Measurements from ENCODE around the gene INSM1.

Gene INSM1

DNA sequence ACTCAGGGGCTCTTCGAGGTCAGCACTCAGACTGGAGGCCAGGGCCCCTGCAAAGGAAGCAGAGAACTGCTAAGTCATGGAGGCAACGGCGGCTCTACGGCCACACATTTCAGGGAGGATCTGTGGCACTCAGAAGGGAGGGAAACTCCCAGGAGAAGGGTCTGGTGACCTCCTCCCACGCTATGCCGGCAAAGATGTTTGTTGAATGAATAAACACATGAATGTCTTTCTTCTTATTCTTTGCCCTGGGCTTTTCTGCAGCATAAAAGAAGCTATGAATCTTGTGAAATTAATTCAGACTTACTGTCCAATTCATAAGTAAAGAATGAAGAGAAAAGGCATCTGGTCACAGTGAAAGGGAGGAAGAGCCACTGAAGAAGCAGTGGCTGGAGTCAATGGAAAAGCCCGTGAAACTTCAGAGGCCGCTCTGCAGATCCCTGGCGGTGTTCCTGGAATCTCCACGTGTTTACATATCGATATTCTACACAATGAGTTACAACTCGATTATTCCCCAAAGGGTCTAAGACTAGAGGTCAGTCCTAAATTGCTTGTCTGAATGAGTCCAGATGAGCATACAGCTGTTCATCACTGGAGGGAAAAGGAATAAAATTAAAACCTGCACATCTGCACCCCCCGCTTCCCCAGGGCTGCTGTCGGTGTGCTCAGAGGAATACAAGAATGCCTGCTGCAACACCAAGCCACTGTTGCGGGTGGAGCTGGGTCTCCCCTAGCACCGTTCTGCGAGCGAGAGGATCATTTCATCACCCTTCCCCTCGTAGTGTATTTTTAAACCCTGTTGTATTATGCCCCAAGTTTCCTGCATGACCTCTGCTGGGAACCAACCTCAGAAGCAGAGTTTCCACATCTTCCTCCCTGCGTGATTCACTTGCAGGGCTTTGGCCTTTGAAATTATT, 25.6 kb downstream of the INSM1 start:
- peak; percentile 5 for DNase-seq (ENCODE audit: low read depth)

DNA sequence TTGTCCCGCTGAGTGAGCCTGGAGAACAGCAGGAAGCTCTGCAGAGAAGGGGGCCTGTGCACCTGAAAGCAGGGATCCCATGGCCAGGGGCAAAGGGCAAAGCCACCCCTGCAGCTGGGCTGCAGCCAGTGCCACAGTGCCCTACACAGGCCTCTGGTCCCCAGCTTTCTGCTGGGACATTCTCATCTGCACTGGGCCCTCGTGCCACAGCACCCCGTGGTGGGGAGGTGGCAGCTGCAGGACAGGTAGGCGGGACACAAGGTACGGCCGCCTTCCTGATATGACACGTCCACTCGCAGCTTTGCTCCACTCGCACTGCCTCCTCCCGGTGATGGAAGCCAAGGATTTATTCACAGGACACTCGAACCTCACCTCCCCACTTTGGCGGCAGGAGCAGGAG, 27.2 kb downstream of the INSM1 start:
- DNase-seq (ENCODE audit: low read depth) = no peak

DNA sequence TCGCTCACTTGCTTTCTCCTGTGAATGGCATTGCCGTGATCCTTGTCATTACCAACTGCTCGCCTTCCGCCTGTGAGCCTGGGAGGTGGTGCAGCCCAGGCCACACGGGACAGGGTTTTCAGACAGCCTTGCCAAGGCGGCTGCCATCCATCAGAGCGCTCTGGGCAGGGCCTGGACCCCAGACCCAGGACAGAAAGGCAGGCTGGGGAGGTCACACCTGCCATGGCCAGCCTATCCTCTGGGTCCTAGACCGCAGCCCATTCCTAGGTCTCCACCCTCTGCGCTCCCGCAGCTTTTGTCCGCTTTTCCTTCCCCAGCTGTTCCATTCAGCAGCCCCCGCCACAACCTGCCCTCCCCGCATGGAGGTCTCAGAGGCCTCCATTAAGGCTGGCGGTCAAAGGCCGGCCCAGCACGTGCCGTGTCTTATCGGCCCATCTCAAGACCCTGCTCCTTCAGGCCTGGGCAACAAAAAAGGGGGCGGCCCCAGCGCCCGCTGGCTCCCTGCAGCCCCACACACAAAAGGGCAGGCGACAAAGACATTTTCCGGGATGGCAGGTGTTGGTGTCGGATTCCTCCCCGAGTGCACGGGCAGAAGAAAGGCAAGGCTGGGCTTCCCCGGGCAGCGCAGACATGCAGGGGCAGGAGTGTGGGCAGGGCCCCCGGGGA, 28.1 kb downstream of the INSM1 start:
- DNase-seq (ENCODE audit: low read depth) = no peak

DNA sequence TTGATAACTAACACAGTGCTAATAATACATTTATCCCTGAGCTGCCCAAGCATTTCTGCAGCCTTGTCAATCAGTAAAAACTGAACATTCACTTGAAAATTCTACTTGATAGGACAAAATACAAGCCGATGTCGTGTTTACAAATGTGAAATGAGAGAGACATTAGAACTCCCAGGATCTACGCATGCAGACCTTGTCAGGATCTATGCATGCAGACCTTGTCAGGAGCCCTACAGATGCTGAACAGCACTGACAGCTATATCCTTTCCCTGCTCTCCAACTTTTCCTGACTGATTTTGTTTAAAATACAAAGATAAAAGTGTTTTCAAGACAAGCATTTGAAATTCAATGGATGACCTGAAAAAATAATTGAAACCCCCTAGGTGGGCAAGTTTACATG, 28.9 kb downstream of the INSM1 start:
- no peak for DNase-seq (ENCODE audit: low read depth)

DNA sequence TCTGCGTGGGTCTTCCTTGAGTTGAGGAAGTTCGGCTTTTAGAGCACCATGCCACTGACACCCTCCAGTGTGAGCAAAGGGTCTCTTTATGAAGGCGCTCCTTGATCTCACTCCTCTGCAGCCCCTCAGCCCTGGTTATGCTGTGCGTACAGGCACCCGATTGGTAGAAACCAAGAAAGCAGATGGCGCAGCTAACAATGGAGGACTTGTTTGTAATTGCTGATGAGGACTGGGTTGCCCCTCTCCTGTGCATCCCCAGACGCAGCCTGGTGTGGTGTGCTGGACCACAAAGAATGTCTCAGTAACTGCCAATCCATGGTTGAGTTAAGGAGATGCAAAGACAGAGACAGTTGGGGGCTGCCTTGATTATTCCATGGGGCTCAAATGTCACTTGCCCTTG, 30.2 kb downstream of the INSM1 start:
- DNase-seq (ENCODE audit: low read depth) = no peak

DNA sequence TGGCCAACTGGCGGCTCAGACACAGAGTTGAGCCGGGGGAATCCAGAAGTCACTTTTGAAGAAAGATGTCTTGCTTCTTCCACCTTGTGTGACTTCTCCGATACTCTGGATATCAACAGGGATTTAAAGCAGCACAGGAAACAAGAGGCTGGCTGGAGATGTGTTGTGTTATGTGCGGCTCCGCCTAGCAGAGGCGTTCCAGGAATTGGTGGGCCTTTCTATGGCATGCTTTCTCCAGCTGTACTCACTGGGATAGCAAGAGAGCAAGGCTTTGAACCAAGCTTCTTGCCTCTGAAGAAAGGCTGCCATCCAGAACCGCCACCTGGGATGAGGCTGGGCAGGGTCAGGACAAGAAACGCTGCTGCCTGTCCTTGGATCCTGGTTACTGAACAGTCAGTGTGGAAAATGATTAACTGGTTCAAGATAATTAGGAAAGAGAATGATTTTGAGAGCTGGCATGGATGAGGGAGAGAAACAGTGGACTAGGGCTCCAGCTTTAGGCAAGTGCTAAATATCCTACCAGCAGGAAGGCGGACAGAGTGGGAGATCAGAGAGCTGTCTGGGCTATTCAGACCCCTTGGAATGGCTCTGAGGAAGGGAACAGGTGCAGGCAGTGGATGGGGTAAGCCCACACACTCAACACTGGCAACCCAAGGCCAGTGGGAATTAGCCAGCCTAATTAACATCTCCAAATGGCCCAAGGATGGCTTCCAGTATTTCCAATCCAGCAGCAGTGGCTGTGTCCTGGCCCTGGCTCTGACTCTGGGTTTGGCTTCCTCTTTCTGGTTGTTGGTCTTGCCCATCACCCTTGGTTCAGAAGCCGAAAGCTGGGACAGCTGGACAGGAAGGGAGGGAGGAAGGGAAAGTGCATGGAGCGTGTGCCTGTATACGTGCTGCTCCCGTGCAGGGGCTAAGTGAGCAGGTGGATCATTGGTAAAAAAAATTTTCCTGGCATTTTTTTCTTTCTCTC, 31.9 kb downstream of the INSM1 start:
- no peak for DNase-seq (ENCODE audit: low read depth)

DNA sequence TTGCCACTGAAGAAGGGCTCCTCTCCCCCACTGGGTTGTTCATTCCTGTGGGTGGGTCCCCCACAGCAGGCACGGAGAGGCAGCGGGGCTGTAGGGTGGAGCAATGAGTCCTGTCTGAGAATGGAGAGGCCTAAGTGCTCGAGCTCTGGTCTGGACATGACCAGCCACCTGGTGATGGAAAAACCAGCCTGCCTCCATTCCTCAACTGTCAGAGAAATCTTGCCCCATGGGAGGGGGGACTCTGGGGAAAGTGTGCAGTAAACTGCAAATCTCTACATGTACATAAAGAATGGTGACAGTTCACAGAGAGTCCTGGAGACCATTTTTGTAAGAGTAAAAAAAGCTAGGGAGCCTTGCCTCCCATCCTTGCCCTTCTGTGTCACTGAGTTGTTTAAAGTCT, 34.1 kb downstream of the INSM1 start:
- DNase-seq (ENCODE audit: low read depth) = no peak

DNA sequence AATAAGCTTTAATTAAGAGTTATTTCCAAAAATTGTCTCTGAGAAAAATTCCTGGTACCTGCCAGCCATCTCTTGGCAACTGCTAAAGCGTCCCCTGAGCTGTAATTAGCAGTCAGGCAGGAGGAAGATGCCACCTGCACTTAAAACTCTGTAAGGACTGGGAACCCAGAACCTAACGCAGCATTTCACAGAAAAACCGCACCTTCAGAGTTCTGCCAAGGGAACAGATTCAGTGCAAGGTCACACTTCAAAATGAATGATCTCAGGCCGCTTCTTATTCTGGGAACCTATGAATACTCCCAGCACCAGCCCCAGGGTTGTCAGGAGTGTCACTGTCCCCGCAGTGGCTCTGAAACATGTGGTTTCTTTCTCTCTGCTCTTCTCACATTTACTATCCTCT, 36.7 kb downstream of the INSM1 start:
- DNase-seq (ENCODE audit: low read depth) = no peak

DNA sequence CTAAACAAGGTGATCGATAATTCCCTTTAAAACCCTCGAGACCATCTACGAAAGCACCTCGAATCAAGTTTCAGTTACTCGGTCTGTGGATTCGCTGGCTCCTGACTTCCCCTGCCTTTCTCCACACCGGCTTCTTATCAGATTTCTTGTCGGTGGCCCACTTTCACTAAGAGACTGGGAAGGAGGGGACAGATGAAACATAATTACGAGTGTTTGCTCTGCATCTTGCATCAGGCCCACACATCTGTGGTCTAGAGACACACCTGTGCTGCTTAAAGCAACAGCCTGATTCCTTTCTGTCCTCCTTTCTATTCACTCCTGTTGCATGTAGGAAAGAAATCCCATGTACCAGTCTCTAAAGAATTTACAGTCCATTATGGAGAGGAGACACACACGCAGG, 37.7 kb downstream of the INSM1 start:
- DNase-seq (ENCODE audit: low read depth) = no peak

DNA sequence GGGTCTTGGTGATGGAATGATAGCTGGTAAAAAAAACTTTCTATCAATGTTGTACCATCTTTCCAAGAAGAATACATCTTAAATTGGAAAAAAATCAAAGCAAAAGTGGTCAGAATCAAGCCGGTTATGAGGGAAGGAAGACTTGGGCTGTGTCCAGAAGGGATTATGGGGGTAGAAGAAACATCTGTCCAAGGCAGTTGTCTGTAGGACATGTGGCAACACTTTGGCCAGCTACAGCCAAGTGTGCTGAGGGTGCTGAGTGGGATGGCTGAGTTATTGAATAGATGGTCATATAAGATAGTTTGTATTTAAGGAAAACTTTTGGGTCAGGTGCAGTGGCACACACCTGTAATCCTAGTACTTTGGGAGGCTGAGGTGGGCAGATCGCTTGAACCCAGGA, 38.4 kb downstream of the INSM1 start:
- DNase-seq (ENCODE audit: low read depth) = no peak

DNA sequence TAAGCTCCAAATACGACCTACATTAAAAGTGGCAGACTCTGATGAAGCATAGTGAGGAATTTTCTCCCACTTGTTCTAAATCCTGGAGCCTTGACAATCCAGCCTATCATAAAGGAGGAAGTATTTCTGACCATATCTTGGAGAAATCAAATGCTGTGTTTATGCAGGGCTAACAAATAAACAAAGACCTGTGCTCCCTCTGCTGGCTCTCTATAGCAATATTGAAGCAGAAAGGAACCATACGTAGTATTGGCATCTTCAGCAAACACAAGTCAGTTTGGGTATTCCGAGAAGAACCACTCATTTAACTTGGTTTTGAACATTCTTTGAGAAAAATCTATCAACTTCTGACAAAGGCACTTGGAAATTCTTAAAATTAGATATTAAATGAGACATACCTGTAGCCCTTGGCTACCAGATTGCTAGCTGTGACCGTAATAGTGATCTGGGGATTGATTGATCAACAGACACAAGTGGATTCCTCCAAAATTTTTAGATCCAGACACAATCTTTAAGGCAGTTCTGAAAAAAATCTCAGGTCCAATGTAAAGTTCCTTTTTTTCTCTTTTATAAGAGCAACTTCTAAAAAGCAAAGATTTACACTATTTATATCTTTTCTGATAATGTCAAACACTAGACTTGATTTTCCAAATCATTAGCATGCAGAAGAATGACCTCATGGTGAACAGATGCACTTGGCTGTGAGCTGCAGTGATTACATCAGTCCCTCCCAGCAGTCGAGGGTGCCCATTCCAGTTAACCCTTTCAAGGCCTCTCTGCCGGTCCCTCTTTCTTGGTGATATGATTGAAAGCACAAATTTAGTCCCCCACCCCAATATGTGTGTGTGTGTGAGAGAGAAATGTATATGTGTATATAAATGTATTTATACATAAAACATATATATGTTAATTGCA, 40.2 kb downstream of the INSM1 start:
- no peak for DNase-seq (ENCODE audit: low read depth)

DNA sequence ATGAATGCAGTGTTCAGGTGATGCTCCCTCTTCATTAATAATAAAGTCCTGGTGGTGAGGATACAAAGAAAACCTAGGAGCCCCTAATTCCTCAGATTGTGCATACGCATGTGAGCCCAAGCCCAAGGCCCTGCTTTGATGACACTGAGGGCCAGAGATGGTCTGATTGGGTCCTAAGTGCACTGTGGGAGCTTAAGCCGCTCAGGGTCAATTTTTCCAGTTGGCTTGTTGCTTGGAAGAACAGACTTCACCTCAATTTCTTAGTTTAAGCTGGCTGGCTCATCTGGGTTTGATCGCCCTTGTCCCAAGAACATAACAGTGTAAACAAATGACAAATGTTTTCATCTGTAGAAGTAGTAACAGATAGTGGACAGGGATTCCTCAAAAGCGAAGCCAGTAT, 41.4 kb downstream of the INSM1 start:
- no peak for DNase-seq (ENCODE audit: low read depth)

DNA sequence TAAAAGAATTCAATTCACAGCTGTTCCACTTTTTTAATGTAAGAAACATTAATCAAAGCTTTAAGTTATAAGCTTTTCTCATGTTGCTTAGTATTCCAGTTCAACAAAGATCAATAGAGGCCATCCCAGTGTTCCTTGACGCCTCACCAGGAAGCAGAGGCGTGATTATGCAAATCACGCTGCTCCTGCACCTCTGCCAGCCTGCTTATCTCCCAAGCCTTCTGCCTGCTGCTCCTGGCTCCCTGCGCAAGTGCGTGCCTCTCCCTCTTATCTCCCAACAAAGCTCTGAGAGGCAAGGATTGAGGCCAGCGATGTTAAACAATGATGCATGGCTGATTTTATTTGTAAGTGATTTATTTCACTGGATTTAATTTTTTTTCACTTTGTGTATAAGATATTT, 42.8 kb downstream of the INSM1 start:
- no peak for DNase-seq (ENCODE audit: low read depth)

DNA sequence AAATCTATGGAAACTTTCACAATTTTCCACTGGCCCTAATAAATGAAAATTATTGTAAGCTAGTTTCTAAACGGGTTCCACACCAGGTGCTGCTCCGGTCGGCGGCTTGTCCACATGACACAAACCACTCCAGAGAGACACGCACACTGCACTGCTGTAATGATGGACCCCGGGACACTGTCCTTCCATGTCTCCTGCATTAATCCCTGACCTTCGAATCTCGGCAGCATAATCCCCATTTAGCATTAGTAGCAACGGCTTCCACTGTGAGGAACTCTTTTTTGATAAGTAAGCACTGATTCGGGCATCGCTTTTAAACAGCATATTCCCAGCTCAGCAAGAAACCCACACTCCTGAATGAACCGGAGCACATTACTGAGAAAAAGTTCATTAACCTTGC, 43.5 kb downstream of the INSM1 start:
- no peak for DNase-seq (ENCODE audit: low read depth)

DNA sequence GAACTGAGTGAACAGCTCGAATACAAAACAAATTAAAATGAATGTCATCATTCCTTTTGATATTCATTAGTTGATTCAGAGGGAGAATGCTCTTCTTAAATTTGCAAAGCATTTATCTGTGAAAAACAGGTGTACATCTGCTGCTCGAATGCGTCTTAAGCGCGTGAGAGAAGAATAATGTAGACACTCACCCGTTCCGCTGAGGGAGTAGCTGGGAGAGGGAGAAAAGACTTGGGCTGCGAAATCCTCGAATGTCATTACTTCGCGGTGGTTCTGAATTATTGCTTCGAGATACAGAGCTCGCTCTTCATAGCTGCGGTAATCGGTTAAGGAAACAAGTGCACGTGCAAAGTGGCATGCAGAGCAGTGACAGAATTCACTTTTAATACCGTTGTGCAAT, 43.9 kb downstream of the INSM1 start:
- no peak for DNase-seq (ENCODE audit: low read depth)

DNA sequence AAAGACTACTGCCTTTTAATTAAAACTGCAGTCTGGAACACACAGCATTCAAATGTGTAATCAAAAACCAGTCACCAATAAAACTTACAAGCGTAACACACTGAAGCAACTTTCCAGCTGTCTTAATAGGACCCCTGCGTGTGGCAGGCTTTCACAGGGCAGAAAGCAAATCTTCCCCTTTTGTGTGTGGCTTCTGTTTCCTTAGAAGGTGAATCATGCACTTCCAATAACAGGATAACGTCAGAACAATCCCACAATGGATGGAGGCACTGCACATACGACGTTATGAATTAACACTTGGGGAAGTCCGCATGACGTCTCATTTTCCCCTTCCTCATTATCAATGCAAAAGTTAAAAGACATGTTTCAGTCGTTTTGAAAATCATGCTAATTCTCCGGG, 44.8 kb downstream of the INSM1 start:
- DNase-seq (ENCODE audit: low read depth) = no peak

DNA sequence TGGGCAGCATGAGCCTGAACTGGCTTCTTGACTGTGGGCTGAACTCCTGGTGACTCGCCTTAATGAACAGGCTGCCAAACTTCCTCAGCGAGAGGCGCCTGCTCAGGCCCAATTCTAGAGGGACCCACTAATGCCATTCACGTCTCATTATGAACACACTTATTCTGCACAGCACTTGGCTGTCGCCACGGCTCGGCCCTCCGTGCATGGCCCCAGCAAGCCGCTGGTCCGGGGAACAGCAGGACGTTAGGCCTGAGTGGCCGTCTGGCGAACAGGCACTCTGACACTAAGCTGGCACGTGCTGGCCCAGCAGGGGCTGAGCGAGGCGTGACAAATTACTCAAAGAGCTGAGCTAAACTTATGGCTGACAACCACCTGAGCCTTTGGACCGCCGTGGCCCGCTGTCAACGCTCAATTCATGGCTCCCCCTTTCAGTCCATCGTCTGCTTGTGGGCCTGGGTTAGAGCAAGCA, 45.9 kb downstream of the INSM1 start:
- no peak for DNase-seq (ENCODE audit: low read depth)

DNA sequence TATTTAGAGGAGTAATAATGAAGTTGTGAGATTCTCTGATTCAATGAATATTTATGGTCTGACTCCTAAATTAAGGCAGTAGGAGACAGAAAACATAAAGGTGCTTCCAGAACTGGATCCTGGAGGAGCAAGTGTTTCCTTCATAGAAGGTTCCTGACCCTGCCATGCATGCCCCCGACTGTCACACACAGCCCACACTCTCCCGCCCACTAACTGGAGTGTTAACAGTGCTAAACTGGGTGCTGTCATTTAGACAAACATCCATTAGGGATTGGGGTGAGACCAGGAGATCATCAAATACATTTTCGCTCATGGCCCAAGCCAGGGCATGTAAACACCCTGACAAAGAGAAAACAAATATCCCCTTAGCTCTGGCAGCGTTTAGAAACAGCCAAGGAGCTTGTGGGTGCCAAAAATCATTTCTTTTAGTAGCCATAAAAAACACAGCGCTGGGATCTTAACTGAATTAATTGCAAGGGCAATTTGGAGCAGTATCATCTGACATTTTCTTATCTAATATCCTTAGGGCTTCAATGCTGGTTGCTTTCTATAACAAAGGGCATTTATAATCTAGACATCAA, 46.8 kb downstream of the INSM1 start:
- DNase-seq (ENCODE audit: low read depth) = no peak

DNA sequence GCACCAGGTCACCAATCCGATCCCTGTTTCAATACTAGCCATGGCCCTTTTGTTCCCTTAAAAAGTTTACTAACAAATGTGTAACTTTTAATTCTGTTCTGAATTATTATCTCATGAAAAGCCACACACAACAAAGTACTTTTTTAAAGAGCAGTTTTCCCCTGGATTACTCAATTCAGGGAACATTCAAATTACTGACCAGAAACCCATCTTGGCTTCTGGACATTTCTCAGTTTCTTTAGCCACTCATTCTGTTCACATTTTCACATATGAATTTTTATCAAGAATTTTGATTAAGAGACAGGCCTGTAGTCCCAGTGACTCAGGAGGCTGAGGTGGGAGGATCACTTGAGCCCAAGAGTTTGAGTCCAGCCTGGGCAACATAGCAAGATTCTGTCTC, 47.4 kb downstream of the INSM1 start:
- no peak for DNase-seq (ENCODE audit: low read depth)

DNA sequence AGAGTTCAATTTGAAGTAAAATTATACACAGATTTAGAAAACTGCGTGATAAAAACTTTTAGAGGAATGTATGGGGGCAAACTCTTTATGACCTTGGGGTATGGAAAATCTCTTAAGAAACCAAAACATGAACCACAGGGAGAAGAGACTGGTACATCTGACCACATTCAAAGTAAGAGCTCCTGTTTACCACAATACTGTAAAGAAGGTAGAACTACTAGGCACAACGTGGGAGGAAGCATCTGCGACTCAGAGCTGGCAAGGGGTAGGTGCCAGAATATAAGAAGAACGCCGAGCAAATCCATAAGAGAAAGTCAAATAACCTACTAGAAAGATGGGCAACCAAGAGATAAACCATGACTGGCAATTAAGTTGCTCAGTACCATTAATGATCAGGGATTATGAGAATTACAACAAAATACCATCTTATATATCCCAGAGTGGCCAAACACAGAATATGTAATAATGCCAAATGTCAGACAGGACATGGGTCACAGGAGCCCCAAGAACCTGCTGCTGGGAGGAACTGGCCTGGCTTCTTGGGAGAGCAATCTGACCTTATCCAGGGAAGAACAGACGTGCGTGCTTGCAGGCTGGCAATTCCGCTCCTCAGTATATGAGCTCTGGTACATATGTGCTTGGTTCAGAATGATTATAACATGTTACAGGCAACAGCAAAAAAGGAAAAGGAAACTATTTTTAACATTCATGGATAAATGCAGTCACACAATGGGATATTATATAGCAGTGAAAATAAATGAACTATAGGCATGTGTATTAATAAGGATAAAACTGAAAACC, 50.2 kb downstream of the INSM1 start:
- DNase-seq (ENCODE audit: low read depth) = no peak
